Nephron progenitor cell (in vitro differentiated cells): Measurements from ENCODE around the gene BAIAP2L2.

Experiments used
- DNase-seq: peaks from one replicate; pipeline ENCODE4 v3.0.0; 2021
- H3K27ac Mint-ChIP-seq: 2 replicates; pipeline ENCODE4 v1.8.0; 2021; ENCODE audit warnings: mild to moderate bottlenecking, moderate library complexity, mixed read lengths
- H3K27me3 Mint-ChIP-seq: 2 replicates; pipeline ENCODE4 v1.8.0; 2021; ENCODE audit warnings: mild to moderate bottlenecking, low read depth, mixed read lengths; ENCODE audit not compliant: poor library complexity
- H3K36me3 Mint-ChIP-seq: 2 replicates; pipeline ENCODE4 v1.8.0; 2021; ENCODE audit warnings: low read depth, mixed read lengths
- H3K4me1 Mint-ChIP-seq: 2 replicates; pipeline ENCODE4 v1.8.0; 2021; ENCODE audit warnings: mixed read lengths
- H3K4me3 Mint-ChIP-seq: 2 replicates; pipeline ENCODE4 v1.8.0; 2021; ENCODE audit warnings: mild to moderate bottlenecking, moderate library complexity, mixed read lengths
- H3K9me3 Mint-ChIP-seq: 2 replicates; pipeline ENCODE4 v1.8.0; 2021; ENCODE audit warnings: mild to moderate bottlenecking, moderate library complexity, mixed read lengths
- TF ChIP-seq, protein P1 (sequence below): fragments of 200-600 bp; sonication (generic); IDR thresholded peaks from 2 replicates; pipeline ENCODE4 v1.5.0; 2021; ENCODE audit warnings: antibody characterized with exemption

BAIAP2L2 gene

DNA sequence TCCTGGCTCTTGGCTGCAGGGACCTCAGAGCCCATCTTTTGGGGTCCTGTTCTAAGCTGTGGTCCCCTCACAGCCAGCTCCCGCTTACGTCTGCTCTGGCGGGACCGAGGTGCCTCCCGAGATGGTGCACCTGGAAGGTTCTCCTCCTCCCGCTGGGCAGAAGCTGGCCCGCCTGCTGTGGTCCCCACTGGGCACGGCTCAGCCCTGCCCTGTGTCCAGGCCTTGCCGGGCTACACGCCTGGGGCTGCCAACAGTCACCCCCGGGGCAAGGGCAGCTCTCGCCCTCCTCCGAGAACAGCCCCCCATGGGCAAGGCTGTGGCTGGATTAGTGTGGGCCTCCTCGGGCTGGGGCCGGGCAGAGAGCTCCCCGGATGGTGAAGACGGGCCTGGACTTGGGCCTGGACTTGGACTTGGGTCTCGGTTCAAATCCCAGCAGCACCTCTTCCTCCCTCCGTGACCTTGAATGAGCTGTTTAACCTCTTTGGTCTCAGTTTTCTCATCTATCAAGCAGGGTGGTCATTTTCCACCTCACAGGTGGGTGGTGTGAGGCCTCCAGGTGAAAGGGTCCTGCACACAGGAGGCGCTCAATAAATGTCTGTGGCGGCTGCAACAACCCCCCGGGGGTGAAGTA is 998 bp downstream of the BAIAP2L2 start:
- Mint-ChIP-seq H3K4me3 (no peak overlapping the region), H3K27ac (peak overlapping the region; percentile 86), H3K4me1 (peaks cover 20% of the 10 kb centered on the region), H3K27me3 (peaks cover 14% of the 10 kb centered on the region), H3K36me3 (no peaks in the 10 kb centered on the region), H3K9me3 (no peaks in the 10 kb centered on the region)
- TF ChIP-seq, protein P1, sequence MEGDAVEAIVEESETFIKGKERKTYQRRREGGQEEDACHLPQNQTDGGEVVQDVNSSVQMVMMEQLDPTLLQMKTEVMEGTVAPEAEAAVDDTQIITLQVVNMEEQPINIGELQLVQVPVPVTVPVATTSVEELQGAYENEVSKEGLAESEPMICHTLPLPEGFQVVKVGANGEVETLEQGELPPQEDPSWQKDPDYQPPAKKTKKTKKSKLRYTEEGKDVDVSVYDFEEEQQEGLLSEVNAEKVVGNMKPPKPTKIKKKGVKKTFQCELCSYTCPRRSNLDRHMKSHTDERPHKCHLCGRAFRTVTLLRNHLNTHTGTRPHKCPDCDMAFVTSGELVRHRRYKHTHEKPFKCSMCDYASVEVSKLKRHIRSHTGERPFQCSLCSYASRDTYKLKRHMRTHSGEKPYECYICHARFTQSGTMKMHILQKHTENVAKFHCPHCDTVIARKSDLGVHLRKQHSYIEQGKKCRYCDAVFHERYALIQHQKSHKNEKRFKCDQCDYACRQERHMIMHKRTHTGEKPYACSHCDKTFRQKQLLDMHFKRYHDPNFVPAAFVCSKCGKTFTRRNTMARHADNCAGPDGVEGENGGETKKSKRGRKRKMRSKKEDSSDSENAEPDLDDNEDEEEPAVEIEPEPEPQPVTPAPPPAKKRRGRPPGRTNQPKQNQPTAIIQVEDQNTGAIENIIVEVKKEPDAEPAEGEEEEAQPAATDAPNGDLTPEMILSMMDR, result no peak
- no peak for DNase-seq

DNA sequence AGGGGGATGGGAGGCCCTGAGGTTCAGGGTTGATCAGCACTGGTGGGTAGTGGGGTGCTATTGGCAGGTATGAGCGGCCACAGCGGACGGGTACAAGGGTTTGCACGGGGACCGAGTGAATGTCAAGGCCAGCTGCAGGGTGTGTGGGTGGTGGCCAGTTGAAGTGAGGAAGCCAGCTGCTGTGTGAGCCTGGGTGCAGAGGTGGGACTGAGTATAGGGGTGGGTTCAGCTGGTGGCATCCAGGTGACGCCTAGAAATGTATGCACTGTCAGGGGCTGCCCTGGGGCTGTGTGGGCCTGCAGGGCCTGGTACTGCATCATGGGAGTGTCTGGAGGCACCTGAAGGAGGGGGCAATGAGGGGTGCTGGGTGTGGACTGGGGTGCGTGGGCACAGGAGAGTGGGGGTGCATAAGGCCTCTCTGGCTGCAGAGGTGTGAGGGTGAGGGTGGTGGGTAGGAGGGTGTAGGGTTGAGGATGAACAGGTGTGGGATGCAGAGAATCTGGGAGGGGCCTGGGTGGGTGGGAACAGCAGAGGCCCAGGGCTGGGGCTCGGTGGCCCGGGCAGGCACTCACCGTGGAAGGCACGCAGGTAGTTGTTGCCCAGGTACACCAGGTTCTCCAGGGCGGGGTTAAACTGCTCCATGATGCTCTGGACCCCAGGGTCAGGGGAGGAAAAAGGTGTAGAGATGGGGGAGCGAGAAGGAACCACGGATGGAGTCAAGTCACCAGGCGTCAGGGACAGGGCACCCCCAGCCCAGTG is 1.7 kb downstream of the BAIAP2L2 start:
- TF ChIP-seq, protein P1, result no peak
- H3K9me3 Mint-ChIP-seq, result no peaks in the 10 kb centered on the region
- H3K27ac Mint-ChIP-seq, result peak overlapping the region; percentile 87
- no peaks in the 10 kb centered on the region for H3K36me3 Mint-ChIP-seq
- H3K4me1 Mint-ChIP-seq, result peaks cover 21% of the 10 kb centered on the region
- no peak overlapping the region for H3K4me3 Mint-ChIP-seq
- H3K27me3 Mint-ChIP-seq, result peaks cover 14% of the 10 kb centered on the region
- DNase-seq, result no peak

DNA sequence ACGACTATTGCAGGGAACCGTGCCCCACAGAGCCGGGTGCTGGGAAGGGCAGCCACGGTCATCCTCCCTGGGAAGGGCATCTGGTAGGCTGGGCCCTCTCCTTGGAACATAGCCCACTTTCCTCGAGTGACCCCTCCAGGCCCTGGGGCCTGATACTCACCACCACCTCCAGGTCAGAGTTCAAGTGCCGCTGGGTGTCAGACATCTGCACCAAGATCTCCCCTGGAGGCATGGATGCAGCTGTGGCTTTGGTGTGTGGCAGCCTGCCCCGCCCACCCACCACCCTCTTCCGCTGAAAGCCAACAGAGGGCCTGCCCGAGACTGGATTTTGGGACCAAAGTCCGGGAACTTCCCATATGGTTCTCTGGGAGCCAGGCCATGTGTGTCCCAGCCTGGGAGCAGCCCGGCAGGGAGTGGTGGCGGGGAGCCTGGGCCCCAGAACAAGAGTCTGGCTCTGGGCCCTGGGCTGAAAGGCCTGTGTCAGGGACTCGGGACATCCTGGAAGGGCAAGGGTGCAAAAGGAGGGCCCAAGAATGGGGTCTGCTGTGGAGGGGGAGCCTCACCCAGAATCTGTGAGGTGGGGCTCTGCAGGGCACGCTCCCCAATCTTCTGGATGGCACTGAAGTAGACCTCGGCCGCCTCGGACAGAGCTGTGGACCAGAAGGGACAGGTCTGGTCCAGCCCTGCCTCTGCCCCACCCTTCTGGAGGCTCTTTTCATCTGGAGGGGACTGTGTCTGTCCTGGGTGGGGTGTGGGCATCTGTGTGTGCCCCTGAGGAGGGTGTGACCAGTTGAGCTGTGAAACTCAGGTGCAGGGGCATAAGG is 2.6 kb downstream of the BAIAP2L2 start:
- H3K27me3 Mint-ChIP-seq, result peaks cover 14% of the 10 kb centered on the region

DNA sequence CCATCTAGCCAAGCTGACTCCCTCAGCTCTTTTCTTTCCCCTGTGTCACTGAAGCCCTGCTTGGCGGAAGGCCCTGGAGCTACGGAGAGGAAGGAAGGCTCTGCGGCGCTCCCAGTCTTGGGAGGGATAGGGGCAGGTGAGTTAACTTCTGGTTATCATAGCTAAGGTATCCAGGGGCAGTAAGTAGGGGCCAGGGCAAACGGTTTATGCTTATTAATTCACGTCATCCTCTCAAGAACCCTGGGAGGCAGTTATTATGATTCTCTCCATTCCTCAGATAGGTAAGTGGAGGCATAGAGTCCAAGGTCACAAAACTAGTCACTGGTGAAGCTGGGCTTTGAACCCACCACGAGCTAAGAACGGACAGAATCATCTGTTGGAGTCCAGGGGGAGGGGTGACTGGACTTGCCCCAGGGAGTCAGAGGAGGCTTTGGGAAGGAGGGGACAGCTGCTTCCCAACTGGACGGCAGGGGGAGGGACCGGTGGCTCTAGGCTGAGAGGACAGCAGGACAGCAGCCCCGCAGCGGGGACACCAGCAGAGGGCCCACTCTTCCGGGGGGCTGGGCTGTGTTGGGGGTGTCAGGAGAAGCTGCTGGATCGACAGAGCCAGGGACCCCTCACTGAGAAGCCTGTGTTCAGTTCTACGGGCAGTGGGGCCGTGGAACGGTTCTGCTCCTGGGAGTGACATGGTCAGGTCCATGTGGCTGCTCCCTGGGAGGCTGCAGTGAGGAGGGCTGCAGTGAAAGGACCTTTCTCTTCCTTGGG is 3.5 kb downstream of the BAIAP2L2 start:
- Mint-ChIP-seq H3K27ac (no peak overlapping the region), H3K36me3 (no peaks in the 10 kb centered on the region), H3K9me3 (no peaks in the 10 kb centered on the region), H3K27me3 (peaks cover 14% of the 10 kb centered on the region), H3K4me3 (no peak overlapping the region), H3K4me1 (peaks cover 17% of the 10 kb centered on the region)
- TF ChIP-seq, protein P1, result no peak
- DNase-seq, result no peak

More for the DNA sequence above, 2.6 kb downstream of the BAIAP2L2 start:
- DNase-seq, result no peak
- peaks cover 20% of the 10 kb centered on the region for H3K4me1 Mint-ChIP-seq
- no peaks in the 10 kb centered on the region for H3K36me3 Mint-ChIP-seq
- H3K9me3 Mint-ChIP-seq, result no peaks in the 10 kb centered on the region
- peak overlapping the region; percentile 87 for H3K27ac Mint-ChIP-seq
- TF ChIP-seq, protein P1, result no peak
- H3K4me3 Mint-ChIP-seq, result no peak overlapping the region

DNA sequence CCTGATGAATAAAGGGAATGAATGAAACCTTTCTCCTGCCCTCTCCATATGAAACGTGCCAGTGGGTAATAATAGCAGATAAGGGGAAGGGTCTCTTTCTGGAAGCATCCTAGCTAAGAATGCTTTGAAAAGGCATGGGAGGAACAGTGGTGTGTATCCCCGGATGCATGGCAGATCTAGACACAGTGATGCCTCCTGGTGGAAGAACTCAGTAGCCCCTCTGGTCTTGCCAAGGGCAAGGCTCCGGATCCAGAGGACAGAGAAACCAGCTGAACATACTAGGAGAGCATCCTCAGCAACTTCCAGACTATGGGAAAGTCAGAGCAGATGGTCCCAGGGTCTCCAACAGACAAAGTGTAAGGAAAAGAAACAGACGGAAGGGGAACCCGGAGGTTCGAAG is 6.4 kb downstream of the BAIAP2L2 start:
- H3K4me3 Mint-ChIP-seq, result no peak overlapping the region
- H3K4me1 Mint-ChIP-seq, result peaks cover 4% of the 10 kb centered on the region
- peaks cover 8% of the 10 kb centered on the region for H3K27me3 Mint-ChIP-seq
- TF ChIP-seq, protein P1, result no peak
- DNase-seq, result no peak
- H3K9me3 Mint-ChIP-seq, result no peaks in the 10 kb centered on the region
- H3K36me3 Mint-ChIP-seq, result no peaks in the 10 kb centered on the region
- H3K27ac Mint-ChIP-seq, result peak overlapping the region; percentile 90
